ENCODE results near the gene SRRM1.
"Not testable (repeated sequence)": the region's sequence is repeated elsewhere in the genome, so short reads cannot be mapped to it uniquely, and the experiment has no call there.

Gene SRRM1

DNA sequence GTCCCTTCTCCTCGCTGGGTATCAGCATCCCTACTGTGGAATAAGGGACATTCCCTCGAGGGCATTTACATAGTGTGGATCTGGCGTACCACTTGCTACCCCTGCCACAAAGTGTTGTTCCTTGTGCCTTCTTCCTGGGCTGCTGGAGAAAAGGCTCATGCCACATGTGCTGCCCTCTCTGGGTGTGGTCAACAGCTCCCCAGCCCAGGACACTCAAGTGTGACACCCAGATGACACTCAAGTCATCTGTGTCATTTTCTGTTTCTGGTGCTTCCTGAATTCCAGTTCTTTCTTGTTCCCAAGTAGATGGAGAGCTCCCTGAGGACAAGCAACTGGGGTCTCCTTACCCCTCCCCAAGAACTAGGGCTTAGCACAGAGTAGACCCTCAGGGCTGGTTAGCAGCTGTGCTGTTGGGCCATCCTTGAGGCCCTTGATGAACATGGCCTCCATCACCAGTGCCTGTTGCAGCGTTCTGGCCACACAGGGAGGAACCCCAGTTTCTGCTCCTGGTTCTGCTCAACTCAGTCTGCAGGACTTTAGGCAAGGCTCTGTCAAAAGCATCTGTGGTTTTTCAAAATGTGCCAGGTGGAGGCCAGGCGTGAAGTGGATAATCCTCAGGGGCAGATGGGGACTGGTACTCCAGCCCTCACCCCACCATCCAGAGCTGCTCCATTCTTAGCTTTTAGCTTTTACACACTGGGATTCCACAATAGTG is 53.1 kb downstream of the SRRM1 start:
- DNase-seq: no peak

DNA sequence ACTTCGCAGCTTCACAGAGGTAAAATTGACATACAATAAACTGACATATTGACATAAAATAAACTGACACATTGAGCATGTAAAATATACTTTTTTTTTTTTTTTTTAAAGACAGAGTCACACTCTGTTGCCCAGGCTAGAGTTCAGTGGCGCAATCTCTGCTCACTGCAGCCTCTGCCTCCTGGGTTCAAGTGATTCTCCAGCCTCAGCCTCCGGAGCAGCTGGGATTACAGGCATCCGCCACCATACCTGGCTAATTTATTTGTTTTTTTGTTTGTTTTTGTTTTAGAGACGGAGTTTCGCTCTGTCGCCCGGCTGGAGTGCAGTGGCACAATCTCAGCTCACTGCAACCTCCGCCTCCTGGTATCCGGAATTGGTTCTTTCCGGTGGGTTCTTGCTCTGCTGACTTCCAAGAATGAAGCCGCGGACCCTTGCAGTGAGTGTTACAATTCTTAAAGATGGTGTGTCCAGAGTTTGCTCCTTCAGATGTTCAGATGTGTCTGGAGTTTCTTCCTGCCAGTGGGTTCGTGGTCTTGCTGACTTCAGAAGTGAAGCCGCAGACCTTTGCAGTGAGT is 53.7 kb downstream of the SRRM1 start:
- no peak for DNase-seq

DNA sequence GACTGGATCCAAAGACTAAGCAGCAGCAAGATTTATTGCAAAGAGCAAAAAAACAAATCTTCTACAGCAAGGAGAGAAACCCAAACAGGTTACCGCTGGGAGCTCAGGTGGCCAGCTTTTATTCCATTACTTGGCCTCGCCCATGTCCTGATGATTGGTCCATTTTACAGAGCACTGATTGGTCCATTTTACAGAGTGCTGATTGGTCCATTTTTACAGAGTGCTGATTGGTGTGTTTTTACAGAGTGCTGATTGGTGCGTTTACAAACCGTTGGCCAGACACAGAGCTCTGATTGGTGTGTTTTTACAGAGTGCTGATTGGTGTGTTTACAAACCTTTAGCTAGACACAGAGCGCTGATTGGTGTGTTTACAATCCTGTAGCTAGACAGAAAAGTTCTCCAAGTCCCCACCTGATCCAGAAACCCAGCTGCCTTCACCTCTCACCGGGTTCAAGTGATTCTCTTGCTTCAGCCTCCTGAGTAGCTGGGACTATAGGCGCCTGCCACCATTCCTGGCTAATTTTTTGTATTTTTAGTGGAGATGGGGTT is 54.4 kb downstream of the SRRM1 start:
- not testable (repeated sequence) for DNase-seq

DNA sequence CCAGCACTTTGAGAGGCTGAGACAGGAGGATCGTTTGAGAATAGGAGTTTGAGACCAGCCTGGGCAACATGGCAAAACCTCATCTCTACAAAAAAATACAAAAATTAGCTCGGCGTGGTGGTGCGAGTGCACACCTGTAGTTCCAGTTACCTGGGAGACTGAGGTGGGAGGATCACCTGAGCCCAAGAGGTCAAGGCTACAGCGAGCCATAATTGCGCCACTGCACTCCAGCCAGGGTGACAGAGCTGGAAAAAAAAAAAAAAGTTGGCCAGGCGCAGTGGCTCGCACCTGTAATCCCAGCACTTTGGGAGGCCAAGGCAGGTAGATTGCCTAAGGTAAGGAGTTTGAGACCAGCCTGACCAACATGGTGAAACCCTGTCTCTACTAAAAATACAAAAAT is 55.2 kb downstream of the SRRM1 start:
- not testable (repeated sequence) for DNase-seq

DNA sequence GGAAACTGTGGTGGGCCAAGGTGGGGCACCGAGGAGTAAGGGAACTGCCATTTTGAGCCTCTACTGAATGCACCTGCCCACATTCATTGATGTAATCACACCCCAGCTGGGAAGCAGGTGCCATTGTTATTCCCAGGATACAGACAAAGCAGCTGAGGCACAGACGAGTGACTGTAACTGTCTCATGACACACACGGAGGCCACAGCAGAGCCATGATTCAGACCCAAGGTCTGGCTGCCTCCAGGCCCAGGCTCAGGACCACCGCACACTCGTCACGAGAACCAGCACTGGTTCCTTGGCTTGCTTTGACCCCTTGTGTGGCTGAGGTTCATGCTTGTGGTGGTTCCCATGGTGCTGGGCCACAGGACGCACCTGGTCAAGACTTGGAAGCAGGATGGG is 56.5 kb downstream of the SRRM1 start:
- no peak for DNase-seq

DNA sequence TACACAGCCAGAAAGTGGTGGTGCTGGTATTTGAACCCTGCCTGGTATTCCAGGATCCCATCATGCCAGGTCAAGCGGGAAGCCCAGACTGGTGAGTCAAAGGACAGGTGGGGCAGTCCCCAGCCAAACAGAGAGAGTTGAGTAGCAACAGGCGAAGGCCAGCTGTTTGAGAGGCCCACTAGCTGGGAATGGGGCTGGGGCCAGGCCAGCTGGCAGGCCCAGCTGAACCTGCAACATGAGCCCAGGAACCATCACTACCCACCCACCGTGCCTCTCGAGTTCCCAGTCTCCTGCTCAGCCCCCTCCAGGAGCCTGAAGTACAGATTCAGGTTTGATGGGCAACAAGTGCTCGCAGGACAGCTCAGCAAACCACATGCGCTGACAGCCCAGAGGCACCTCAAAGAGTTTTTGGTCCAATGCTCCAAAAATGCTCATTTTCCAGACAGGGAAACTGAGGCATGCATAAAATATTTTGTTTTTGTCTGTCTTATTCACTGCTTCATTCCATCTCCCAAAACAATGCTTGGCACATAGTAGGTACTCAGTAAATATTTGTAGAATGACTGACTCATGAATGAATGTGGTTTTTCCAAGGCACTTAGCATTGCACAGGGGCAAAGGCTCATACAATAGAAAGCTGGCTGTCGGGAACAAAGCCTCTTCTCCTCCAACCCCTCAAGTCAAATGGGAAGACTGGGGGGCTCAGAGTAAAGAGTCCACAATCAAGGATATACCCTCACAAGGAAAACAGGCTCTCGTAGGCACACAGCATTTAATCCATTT is 59.6 kb downstream of the SRRM1 start:
- no peak for DNase-seq

DNA sequence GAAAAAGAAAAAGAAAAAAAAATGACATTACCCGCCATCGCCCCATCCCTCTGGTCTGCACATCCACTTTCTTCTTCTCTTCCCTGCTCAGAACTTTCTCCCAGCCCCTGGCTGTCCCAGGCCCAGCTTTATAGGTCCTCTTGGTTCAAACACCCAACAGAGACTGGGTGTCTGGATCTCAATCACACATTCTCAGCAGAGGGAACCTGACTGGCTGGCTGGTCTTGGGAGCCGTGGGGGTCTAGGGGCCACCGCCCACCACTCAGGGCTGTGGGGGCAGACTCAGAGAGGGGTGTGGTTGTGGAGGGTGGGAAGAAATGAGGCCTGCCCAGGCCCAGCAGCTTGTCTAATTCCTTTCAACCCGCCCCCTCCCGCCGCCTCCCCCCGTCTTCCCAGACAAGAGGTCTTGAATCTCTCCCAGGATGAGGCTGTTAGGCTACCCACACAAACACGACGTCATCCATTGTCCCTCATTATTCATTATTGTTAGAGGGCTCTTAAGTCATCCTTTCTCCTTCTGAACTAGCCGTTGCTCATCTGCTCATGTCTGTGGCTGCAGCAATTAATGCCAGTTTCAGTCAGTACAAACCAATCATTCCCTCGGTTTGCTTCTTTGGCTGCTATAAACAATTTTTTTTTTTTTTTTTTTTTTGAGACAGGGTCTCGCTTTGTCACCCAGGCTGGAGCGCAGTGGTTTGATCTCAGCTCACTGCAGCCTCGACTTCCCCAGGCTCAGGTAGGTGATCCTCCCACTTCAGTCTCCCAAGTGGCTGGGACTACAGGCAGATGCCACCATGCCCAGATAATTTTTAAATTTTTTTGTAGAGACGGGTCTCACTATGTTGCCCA is 61.5 kb downstream of the SRRM1 start:
- no peak for DNase-seq

DNA sequence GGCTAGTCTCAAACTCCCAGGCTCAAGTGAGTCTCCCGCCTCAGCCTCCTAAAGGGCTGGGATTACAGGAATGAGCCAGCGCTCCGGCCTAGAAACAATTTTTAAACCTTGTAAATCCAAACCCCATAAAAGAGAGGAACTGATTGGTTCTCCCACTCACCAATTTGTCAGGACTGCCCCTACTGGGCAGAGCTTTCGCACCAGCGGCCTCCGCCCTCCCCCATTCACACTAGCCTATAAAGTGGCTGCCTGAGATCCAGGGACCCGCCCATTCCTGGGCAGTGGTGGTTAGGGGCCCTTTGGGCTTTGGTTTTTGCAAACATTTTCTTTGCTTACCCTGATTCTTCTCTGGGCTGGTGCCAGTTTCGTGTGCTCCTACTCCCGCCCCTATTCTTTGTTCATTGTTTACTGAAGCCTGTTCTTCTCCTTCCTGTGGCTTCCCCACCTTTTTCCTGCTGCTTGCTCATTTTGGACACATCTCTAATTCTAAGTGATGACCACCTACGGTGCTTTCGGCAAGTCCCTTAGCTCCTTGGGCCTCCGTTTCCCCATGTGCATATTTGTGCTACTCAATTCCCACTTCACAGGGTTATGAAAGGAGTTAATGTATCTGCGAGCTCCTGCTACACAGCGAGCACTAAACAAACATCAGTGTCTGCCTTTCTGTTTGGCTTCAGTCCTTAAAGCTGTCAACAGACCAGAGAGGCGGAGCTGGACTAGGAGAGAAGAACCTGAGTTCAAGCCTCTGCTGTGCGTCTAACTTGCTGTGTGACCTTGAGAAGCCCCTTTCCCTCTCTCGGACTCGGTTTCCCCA is 62.4 kb downstream of the SRRM1 start:
- DNase-seq: peak; percentile 32

DNA sequence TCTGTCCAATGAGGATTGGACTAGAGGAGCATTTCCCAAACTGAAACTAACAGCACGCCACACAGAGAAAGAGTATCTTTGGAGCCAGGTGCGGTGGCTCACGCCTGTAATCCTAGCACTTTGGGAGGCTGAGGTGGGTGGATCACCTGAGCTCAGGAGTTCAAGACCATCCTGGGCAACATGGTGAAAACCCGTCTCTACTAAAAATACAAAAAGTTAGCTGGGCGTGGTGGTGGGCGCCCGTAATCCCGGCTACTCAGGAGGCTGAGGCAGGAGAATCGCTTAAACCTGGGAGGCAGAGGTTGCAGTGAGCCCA is 62.9 kb downstream of the SRRM1 start:
- not testable (repeated sequence) for DNase-seq

DNA sequence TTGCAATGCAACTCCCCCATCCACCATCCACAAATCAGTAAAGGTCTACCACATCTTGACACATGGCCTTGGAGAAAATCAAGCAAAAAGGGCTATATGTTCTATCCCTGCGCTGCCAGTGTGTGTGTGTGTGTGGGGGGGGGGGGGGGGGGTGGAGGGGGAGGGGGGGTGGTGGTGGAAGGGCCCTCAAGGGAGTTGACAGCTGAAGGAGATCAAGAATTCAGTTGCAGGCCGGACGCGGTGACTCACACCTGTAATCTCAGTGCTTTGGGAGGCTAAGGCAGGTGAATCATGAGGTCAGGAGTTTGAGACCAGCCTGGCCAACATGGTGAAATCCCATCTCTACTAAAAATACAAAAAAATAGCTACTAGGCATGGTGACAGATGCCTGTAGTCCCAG is 64.6 kb downstream of the SRRM1 start:
- no peak for DNase-seq

DNA sequence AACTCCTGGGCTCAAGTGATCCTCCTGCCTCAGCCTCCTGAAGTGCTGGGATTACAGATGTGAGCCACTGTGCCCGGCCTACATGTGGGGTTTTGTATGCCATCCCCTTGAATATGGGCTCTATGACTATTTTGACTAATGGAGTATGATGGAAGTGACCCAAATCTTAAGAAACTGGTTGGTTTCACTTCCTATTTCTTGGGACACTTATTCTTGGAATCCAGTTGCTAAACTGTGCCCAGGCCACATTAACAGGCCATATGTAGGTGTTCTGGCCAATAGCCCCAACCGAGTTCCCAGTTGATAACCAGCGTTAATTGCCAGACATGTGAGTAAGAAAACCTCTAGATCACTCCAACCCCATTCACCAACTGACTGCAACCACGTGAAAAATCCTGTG is 65.8 kb downstream of the SRRM1 start:
- DNase-seq: no peak

DNA sequence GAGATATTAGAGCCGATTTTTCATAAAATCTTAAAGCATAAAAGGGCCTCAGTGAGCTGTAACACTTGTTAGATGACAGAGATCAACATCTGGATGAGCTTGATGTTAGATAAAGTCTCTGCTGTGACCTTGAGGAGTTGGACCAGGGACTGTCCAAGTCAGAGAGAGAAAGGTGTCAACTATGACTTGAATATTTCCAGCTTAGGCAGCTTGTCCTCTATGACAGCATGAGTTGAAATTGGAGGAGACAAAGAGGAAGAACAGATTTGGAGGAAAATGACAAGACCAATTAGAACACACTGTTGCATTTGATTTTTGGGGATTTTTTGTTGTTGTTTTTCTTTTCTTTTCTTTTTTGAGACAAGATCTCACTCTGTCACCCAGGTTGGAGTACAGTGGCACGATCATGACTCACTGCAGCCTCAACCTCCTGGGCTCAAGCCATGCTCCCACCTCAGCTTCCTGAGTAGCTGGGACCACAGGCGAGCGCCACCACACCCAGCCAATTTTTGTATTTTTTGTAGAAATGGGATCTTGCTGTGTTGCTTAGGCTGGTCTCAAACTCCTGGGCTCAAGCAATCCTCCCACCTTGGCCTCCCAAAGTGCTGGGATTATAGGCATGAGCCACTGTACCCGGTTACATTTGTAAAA is 66.8 kb downstream of the SRRM1 start:
- DNase-seq: no peak

DNA sequence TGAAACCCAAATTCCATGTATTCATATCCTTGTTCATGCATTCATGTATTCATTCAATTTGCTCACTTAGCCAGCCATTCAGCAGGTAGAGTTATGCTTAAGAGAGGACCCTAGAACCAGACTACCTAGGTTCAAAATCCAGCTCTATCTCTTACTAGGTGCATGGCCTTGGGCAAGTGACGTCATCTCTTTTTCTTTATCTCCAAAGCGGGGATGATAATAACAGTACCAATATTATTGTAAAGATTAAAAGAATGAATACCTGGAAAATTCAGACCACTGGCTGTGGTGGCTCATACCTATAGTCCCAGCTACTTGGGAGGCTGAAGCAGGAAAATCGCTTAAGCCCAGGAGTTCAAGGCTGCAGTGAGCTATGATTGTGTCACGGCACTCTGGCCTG is 68.2 kb downstream of the SRRM1 start:
- DNase-seq: no peak

DNA sequence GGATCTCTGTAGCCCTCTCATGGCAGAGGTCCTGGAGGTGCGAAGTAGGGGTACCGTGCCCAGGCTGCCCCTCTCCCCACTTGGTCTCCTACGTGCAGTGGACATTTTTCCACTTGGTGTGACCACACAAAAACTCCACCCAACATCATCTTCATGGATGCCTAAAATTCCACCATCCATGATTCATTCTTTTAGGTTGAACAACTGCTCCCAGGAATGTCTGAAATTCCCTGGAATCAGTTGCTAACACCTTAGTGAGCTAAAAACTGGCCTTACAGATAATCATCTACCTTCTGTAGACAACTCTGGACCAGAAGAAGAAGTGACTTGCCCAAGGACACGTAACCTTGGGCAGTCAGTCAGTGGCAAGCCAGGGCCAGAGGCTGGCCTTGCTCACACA is 70.1 kb downstream of the SRRM1 start:
- DNase-seq: no peak

DNA sequence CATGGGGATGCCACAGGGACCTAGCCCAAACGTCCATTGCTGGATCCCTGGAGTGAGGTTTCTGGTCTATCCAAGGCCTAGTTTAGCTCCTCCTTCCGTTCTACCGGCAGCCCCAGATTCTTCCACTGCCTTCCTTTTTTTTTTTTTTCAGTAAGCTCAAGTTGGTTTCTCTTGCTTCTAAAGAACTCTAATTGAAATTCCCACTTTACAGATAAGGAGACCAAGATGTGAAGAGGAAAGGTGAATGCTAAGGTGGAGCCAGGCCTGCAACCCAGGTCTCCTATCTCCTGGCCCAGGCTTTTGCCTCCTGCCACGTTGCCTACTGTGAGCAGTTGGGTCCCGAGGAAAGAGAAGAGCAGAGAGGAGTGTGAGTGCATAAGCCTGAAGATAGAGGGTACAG is 70.6 kb downstream of the SRRM1 start:
- no peak for DNase-seq

DNA sequence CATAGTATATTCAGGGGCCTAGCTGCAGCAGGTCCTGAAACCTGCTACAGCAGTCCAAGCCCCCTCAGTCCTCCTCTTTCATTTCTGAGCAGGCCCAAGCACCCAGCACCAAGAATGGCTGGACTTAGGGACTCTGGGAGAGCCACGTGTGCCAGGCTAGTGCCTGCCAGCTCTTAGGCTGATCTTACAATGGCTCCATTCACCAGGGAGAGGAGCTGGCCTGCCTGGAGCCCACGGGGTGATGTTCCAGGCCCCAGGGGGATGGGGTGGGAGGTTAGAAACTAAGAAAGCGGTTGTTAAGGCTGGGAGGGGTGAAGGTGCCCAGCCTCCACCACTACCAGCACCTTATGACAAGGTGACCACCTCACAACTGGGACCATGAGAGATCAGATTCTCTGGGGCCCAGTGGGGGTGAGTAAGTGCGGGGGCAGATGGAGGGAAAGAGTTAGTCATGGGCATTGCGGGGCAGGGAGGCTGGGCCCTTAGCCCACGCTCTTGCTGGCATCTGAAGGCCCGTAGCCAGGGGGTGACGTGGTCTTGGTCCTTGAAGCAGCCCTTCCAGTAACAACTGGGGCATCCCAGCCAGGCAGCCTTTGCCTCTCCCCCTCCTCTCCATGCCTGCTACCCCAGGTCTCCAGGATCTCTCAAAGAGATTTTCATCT is 71.9 kb downstream of the SRRM1 start:
- no peak for DNase-seq

DNA sequence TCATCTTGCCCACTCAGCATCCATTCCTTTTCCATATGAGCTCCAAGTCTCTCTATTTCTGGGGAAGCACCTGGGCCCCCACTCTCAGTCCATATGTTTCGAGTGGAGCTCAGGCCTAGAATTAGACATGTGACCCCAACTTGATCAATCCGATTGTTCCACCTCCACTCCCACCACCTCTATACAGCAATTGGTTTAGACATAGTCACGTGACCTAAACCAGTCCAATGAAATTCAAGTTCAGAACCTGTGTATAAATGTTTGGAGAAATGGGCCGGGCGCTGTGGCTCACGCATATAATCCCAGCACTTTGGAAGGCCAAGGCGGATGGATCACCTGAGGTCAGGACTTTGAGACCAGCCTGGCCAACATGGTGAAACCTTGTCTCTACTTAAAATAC is 72.6 kb downstream of the SRRM1 start:
- DNase-seq: no peak

DNA sequence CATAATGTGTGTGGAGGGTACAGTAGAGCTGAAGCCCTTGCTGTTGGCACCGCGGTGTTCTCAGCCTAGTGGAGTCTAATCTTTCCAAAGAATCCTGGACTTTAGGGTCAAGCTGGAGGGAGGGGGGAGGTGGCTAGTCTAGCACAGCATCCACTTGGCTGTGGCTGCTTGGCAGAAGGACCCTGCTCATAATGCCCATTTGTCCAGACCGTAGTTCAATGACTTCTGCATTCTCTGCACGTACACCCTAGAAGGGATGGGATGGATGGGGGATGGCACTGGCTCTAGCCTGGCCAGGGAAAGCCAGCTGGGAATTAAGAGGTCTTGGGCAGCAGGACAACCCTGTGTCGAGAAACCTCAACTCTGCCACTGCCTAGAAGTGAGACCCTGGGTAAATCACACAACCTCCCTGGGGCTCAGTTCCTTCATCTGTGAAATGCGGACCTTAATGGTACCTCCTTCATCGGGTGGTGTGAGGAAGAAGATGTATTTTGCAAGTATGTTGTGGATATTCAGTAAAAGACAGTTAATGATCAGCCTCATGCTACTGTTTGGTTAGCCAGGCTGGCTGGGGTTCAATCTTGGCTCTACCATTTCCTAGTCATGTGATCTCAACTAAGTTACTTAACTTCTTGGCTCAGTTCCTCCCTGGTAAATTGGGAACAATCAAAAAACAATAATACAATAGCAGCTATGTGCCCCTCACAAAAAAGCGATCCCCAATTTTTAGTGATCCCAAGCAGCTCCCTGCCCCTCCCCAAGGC is 75.0 kb downstream of the SRRM1 start:
- DNase-seq: no peak

DNA sequence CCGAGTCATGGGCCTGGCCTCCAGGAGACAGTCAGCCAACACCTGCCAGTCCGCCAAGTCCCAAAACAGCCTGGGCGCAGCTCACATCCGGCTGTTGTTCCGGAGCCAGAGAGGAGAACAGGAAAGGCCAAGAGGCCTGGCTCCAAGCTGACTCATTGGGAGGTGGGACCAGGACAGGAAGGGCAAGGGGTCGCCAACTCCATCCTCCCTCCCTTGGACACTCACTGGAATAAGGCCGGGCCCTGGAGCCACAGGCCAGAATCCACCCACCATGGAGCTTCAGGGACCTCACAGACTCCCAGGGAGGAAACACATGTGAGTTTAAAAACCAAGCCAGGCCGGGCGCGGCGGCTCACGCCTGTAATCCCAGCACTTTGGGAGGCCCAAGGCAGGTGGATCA is 77.0 kb downstream of the SRRM1 start:
- no peak for DNase-seq

DNA sequence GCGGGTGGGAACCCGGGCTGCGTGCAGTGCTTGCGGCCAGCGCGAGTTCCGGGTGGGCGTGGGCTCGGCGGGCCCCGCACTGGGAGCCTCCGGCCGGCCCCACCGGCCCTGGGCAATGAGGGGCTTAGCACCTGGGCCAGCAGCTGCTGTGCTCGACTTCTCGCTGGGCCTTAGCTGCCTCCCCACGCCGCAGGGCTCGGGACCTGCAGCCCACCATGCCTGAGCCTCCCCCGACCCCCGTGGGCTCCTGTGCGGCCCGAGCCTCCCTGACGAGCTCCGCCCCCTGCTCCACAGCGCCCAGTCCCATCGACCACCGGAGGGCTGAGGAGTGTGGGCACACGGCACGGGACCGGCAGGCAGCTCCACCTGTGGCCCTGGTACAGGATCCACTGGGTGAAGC is 78.4 kb downstream of the SRRM1 start:
- DNase-seq: no peak
